ENCODE measurements around the gene STIL. TPM values are rescaled to one million over a fixed set of nuclear protein-coding genes. Genes with fewer than 3 reads are reported as not detected.

The STIL gene
- total and polyA plus RNA-seq, 2 of the 13 experiments (the other 11 are each of a cell fraction or from before 2014, with no cell fraction given) = 13.7 to 18.6 TPM

- TF ChIP-seq ZNF772 (CRISPR knock-in tag; IDR thresholded peaks at IDR 0.05) = no peak; the same call in 1 of the 2 replicates
- TF ChIP-seq, protein P1, sequence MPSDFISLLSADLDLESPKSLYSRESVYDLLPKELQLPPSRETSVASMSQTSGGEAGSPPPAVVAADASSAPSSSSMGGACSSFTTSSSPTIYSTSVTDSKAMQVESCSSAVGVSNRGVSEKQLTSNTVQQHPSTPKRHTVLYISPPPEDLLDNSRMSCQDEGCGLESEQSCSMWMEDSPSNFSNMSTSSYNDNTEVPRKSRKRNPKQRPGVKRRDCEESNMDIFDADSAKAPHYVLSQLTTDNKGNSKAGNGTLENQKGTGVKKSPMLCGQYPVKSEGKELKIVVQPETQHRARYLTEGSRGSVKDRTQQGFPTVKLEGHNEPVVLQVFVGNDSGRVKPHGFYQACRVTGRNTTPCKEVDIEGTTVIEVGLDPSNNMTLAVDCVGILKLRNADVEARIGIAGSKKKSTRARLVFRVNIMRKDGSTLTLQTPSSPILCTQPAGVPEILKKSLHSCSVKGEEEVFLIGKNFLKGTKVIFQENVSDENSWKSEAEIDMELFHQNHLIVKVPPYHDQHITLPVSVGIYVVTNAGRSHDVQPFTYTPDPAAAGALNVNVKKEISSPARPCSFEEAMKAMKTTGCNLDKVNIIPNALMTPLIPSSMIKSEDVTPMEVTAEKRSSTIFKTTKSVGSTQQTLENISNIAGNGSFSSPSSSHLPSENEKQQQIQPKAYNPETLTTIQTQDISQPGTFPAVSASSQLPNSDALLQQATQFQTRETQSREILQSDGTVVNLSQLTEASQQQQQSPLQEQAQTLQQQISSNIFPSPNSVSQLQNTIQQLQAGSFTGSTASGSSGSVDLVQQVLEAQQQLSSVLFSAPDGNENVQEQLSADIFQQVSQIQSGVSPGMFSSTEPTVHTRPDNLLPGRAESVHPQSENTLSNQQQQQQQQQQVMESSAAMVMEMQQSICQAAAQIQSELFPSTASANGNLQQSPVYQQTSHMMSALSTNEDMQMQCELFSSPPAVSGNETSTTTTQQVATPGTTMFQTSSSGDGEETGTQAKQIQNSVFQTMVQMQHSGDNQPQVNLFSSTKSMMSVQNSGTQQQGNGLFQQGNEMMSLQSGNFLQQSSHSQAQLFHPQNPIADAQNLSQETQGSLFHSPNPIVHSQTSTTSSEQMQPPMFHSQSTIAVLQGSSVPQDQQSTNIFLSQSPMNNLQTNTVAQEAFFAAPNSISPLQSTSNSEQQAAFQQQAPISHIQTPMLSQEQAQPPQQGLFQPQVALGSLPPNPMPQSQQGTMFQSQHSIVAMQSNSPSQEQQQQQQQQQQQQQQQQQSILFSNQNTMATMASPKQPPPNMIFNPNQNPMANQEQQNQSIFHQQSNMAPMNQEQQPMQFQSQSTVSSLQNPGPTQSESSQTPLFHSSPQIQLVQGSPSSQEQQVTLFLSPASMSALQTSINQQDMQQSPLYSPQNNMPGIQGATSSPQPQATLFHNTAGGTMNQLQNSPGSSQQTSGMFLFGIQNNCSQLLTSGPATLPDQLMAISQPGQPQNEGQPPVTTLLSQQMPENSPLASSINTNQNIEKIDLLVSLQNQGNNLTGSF (CRISPR knock-in tag; IDR thresholded peaks at IDR 0.05) = no peak; the same call in 1 of the 2 replicates
- TF ChIP-seq FOXP4 (CRISPR knock-in tag; IDR thresholded peaks at IDR 0.05) = peak; percentile 24; the same call in 1 of the 2 replicates
- TF ChIP-seq EZH2 (conservative IDR thresholded peaks at IDR 0.05; ENCODE audit: low read depth, low read length) = no peak
- TF ChIP-seq, protein P2, sequence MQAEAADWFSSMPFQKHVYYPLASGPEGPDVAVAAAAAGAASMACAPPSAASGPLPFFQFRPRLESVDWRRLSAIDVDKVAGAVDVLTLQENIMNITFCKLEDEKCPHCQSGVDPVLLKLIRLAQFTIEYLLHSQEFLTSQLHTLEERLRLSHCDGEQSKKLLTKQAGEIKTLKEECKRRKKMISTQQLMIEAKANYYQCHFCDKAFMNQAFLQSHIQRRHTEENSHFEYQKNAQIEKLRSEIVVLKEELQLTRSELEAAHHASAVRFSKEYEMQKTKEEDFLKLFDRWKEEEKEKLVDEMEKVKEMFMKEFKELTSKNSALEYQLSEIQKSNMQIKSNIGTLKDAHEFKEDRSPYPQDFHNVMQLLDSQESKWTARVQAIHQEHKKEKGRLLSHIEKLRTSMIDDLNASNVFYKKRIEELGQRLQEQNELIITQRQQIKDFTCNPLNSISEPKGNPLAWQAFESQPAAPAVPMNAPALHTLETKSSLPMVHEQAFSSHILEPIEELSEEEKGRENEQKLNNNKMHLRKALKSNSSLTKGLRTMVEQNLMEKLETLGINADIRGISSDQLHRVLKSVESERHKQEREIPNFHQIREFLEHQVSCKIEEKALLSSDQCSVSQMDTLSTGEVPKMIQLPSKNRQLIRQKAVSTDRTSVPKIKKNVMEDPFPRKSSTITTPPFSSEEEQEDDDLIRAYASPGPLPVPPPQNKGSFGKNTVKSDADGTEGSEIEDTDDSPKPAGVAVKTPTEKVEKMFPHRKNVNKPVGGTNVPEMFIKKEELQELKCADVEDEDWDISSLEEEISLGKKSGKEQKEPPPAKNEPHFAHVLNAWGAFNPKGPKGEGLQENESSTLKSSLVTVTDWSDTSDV (CRISPR knock-in tag; IDR thresholded peaks at IDR 0.05) = no peak
- TF ChIP-seq RFX3 (CRISPR knock-in tag; IDR thresholded peaks at IDR 0.05) = no peak
- TF ChIP-seq FOXJ3 (CRISPR knock-in tag; IDR thresholded peaks at IDR 0.05; ENCODE audit: borderline replicate concordance) = peak; percentile 57
- peak; percentile 89 for TF ChIP-seq HCFC1 (IDR thresholded peaks at IDR 0.05; ENCODE audit: low read depth, low read length)
- TF ChIP-seq TBX3 (IDR thresholded peaks at IDR 0.05; ENCODE audit: borderline replicate concordance) = no peak
- no peak for TF ChIP-seq SOX6 (IDR thresholded peaks at IDR 0.05)
- no peak for TF ChIP-seq SOX6 (CRISPR knock-in tag; IDR thresholded peaks at IDR 0.05)
- TF ChIP-seq ZNF83 (CRISPR knock-in tag; IDR thresholded peaks at IDR 0.05; ENCODE audit: borderline replicate concordance) = no peak
- TF ChIP-seq FOXO1 (CRISPR knock-in tag; IDR thresholded peaks at IDR 0.05) = no peak
- TF ChIP-seq SKI (IDR thresholded peaks at IDR 0.05; ENCODE audit: partially characterized antibody) = no peak
- TF ChIP-seq, protein P3, sequence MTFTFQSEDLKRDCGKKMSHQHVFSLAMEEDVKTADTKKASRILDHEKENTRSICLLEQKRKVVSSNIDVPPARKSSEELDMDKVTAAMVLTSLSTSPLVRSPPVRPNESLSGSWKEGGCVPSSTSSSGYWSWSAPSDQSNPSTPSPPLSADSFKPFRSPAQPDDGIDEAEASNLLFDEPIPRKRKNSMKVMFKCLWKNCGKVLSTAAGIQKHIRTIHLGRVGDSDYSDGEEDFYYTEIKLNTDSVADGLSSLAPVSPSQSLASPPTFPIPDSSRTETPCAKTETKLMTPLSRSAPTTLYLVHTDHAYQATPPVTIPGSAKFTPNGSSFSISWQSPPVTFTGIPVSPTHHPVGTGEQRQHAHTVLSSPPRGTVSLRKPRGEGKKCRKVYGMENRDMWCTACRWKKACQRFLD (CRISPR knock-in tag; IDR thresholded peaks at IDR 0.05; ENCODE audit: borderline replicate concordance) = peak; percentile 87; the same call in 1 of the 2 replicates
- no peak; the same call in 1 of the 2 replicates for TF ChIP-seq CEBPB (IDR thresholded peaks at IDR 0.05; ENCODE audit: borderline replicate concordance, low read depth, low read length)
- no peak for TF ChIP-seq NBN (conservative IDR thresholded peaks at IDR 0.05)
- no peak for TF ChIP-seq MZF1 (CRISPR knock-in tag; IDR thresholded peaks at IDR 0.05; ENCODE audit: borderline replicate concordance)
Observed at GRCh38 chr1:47333922-47334764, 20.2 kb upstream of the STIL start (continued).

Data from HepG2 (cell line).